ENCODE results near the gene OSGIN1. TPM values are rescaled to one million over a fixed set of nuclear protein-coding genes. Genes with fewer than 3 reads are reported as not detected.

Gene OSGIN1
- total RNA-seq, 1 experiment from 2014 or later, result 1.7 TPM

DNA sequence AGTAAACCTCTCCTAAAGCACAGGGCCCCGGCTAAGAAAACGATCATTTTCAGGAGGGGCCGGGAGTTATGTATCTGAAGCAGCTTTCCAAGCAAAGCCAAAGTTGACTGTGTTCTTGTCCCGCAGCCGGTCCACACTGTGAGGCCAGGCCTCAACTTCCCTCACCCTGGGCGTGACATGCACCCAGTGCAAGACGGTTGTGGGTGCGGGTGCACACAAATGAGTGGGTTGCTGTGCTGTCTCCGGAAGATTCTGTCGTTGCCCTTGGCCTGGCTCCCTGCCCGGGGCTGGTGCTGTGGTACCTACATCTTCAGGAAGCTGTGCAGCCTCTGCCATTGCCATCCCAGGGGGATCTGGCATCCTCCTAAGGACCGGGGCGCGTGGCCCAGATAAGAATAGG is 37.5 kb upstream of the OSGIN1 start:
- no peaks in the 10 kb centered on the region for H3K4me1 Mint-ChIP-seq
- ATAC-seq, result no peak
- H3K27me3 Mint-ChIP-seq (ENCODE audit: low read depth), result no peaks in the 10 kb centered on the region; the same call in 1 of the 2 replicates
- DNase-seq (ENCODE audit: low spot score), result no peak
- POLR2A ChIA-PET, result no interaction called here
- H3K36me3 Mint-ChIP-seq, result peaks cover 83% of the 10 kb centered on the region
- H3K9me3 Mint-ChIP-seq, result peaks cover 40% of the 10 kb centered on the region
- CTCF ChIA-PET, result no interaction called here
- no peak overlapping the region for H3K4me3 Mint-ChIP-seq
- H3K27ac Mint-ChIP-seq, result no peak overlapping the region
- TF ChIP-seq, protein P1, sequence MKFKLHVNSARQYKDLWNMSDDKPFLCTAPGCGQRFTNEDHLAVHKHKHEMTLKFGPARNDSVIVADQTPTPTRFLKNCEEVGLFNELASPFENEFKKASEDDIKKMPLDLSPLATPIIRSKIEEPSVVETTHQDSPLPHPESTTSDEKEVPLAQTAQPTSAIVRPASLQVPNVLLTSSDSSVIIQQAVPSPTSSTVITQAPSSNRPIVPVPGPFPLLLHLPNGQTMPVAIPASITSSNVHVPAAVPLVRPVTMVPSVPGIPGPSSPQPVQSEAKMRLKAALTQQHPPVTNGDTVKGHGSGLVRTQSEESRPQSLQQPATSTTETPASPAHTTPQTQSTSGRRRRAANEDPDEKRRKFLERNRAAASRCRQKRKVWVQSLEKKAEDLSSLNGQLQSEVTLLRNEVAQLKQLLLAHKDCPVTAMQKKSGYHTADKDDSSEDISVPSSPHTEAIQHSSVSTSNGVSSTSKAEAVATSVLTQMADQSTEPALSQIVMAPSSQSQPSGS (CRISPR knock-in tag; IDR thresholded peaks at IDR 0.05; ENCODE audit: borderline replicate concordance, low read depth), result no peak
- TF ChIP-seq SOX15 (CRISPR knock-in tag; IDR thresholded peaks at IDR 0.05) (no peak), GRHL2 (CRISPR knock-in tag; IDR thresholded peaks at IDR 0.05; ENCODE audit: insufficient replicate concordance, severe bottlenecking) (no peak), ZNF219 (CRISPR knock-in tag; IDR thresholded peaks at IDR 0.05; ENCODE audit: borderline replicate concordance) (no peak), ESRRA (CRISPR knock-in tag; IDR thresholded peaks at IDR 0.05; ENCODE audit: borderline replicate concordance) (no peak), SMAD3 (CRISPR knock-in tag; IDR thresholded peaks at IDR 0.05; ENCODE audit: borderline replicate concordance) (no peak), ZNF317 (CRISPR knock-in tag; IDR thresholded peaks at IDR 0.05; ENCODE audit: borderline replicate concordance, low read depth) (no peak), NFE2L1 (CRISPR knock-in tag; IDR thresholded peaks at IDR 0.05) (no peak), ZNF263 (CRISPR knock-in tag; IDR thresholded peaks at IDR 0.05; ENCODE audit: low read depth) (no peak), SP1 (CRISPR knock-in tag; conservative IDR thresholded peaks at IDR 0.05) (no peak), ZNF121 (CRISPR knock-in tag; IDR thresholded peaks at IDR 0.05) (no peak), ETV6 (CRISPR knock-in tag; IDR thresholded peaks at IDR 0.05) (no peak)
- TF ChIP-seq, protein P2, sequence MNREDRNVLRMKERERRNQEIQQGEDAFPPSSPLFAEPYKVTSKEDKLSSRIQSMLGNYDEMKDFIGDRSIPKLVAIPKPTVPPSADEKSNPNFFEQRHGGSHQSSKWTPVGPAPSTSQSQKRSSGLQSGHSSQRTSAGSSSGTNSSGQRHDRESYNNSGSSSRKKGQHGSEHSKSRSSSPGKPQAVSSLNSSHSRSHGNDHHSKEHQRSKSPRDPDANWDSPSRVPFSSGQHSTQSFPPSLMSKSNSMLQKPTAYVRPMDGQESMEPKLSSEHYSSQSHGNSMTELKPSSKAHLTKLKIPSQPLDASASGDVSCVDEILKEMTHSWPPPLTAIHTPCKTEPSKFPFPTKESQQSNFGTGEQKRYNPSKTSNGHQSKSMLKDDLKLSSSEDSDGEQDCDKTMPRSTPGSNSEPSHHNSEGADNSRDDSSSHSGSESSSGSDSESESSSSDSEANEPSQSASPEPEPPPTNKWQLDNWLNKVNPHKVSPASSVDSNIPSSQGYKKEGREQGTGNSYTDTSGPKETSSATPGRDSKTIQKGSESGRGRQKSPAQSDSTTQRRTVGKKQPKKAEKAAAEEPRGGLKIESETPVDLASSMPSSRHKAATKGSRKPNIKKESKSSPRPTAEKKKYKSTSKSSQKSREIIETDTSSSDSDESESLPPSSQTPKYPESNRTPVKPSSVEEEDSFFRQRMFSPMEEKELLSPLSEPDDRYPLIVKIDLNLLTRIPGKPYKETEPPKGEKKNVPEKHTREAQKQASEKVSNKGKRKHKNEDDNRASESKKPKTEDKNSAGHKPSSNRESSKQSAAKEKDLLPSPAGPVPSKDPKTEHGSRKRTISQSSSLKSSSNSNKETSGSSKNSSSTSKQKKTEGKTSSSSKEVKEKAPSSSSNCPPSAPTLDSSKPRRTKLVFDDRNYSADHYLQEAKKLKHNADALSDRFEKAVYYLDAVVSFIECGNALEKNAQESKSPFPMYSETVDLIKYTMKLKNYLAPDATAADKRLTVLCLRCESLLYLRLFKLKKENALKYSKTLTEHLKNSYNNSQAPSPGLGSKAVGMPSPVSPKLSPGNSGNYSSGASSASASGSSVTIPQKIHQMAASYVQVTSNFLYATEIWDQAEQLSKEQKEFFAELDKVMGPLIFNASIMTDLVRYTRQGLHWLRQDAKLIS (CRISPR knock-in tag; IDR thresholded peaks at IDR 0.05; ENCODE audit: borderline replicate concordance), result no peak
- TF ChIP-seq, protein P3, sequence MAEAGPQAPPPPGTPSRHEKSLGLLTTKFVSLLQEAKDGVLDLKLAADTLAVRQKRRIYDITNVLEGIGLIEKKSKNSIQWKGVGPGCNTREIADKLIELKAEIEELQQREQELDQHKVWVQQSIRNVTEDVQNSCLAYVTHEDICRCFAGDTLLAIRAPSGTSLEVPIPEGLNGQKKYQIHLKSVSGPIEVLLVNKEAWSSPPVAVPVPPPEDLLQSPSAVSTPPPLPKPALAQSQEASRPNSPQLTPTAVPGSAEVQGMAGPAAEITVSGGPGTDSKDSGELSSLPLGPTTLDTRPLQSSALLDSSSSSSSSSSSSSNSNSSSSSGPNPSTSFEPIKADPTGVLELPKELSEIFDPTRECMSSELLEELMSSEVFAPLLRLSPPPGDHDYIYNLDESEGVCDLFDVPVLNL (CRISPR knock-in tag; IDR thresholded peaks at IDR 0.05; ENCODE audit: borderline replicate concordance, low read depth), result no peak
- TF ChIP-seq, protein P4, sequence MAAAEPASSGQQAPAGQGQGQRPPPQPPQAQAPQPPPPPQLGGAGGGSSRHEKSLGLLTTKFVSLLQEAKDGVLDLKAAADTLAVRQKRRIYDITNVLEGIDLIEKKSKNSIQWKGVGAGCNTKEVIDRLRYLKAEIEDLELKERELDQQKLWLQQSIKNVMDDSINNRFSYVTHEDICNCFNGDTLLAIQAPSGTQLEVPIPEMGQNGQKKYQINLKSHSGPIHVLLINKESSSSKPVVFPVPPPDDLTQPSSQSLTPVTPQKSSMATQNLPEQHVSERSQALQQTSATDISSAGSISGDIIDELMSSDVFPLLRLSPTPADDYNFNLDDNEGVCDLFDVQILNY (CRISPR knock-in tag; IDR thresholded peaks at IDR 0.05), result no peak
- TF ChIP-seq, protein P5, sequence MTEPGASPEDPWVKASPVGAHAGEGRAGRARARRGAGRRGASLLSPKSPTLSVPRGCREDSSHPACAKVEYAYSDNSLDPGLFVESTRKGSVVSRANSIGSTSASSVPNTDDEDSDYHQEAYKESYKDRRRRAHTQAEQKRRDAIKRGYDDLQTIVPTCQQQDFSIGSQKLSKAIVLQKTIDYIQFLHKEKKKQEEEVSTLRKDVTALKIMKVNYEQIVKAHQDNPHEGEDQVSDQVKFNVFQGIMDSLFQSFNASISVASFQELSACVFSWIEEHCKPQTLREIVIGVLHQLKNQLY (CRISPR knock-in tag; IDR thresholded peaks at IDR 0.05), result no peak
- TF ChIP-seq, protein P6, sequence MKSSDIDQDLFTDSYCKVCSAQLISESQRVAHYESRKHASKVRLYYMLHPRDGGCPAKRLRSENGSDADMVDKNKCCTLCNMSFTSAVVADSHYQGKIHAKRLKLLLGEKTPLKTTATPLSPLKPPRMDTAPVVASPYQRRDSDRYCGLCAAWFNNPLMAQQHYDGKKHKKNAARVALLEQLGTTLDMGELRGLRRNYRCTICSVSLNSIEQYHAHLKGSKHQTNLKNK (CRISPR knock-in tag; IDR thresholded peaks at IDR 0.05), result no peak
- TF ChIP-seq, protein P7, sequence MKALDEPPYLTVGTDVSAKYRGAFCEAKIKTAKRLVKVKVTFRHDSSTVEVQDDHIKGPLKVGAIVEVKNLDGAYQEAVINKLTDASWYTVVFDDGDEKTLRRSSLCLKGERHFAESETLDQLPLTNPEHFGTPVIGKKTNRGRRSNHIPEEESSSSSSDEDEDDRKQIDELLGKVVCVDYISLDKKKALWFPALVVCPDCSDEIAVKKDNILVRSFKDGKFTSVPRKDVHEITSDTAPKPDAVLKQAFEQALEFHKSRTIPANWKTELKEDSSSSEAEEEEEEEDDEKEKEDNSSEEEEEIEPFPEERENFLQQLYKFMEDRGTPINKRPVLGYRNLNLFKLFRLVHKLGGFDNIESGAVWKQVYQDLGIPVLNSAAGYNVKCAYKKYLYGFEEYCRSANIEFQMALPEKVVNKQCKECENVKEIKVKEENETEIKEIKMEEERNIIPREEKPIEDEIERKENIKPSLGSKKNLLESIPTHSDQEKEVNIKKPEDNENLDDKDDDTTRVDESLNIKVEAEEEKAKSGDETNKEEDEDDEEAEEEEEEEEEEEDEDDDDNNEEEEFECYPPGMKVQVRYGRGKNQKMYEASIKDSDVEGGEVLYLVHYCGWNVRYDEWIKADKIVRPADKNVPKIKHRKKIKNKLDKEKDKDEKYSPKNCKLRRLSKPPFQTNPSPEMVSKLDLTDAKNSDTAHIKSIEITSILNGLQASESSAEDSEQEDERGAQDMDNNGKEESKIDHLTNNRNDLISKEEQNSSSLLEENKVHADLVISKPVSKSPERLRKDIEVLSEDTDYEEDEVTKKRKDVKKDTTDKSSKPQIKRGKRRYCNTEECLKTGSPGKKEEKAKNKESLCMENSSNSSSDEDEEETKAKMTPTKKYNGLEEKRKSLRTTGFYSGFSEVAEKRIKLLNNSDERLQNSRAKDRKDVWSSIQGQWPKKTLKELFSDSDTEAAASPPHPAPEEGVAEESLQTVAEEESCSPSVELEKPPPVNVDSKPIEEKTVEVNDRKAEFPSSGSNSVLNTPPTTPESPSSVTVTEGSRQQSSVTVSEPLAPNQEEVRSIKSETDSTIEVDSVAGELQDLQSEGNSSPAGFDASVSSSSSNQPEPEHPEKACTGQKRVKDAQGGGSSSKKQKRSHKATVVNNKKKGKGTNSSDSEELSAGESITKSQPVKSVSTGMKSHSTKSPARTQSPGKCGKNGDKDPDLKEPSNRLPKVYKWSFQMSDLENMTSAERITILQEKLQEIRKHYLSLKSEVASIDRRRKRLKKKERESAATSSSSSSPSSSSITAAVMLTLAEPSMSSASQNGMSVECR (CRISPR knock-in tag; IDR thresholded peaks at IDR 0.05; ENCODE audit: borderline replicate concordance), result no peak

All from WTC11 (cell line).